Endodermal cell (in vitro differentiated cells): ENCODE data around the gene DISP3. TPM values are rescaled to one million over a fixed set of nuclear protein-coding genes. Genes with fewer than 3 reads are reported as not detected.
"Not testable (repeated sequence)": the region's sequence is repeated elsewhere in the genome, so short reads cannot be mapped to it uniquely, and the experiment has no call there.

Experiments used
- DNase-seq: peaks from one replicate; pipeline ENCODE4 v3.0.0-alpha.2; 2017
- H3K27ac ChIP-seq: 2 replicates; pipeline ENCODE4 v1.5.1; 2013; ENCODE audit warnings: mild to moderate bottlenecking, low read depth, low read length, moderate library complexity
- H3K27me3 ChIP-seq: 2 replicates; pipeline ENCODE4 v1.6.1; 2013; ENCODE audit warnings: mild to moderate bottlenecking, low read length, moderate library complexity; ENCODE audit not compliant: insufficient read depth, control insufficient read depth, poor library complexity, severe bottlenecking
- H3K36me3 ChIP-seq: 2 replicates; pipeline ENCODE4 v1.7.0; 2013; ENCODE audit warnings: mild to moderate bottlenecking, low read length, moderate library complexity; ENCODE audit not compliant: control insufficient read depth, insufficient read depth
- H3K4me1 ChIP-seq: one replicate; pipeline ENCODE4 v1.7.0; 2013; ENCODE audit warnings: low read length; ENCODE audit not compliant: control insufficient read depth, insufficient read depth
- H3K4me3 ChIP-seq: 2 replicates; pipeline ENCODE4 v1.5.1; 2013; ENCODE audit warnings: mild to moderate bottlenecking, low read length, moderate library complexity
- H3K9ac ChIP-seq: 2 replicates; pipeline ENCODE4 v1.6.1; 2013; ENCODE audit warnings: mild to moderate bottlenecking, low read length, moderate library complexity; ENCODE audit not compliant: poor library complexity, severe bottlenecking; ENCODE audit errors: extremely low read depth
- H3K9me3 ChIP-seq: 2 replicates; pipeline ENCODE4 v1.6.1; 2013; ENCODE audit warnings: mild to moderate bottlenecking, low read length, moderate library complexity; ENCODE audit not compliant: control insufficient read depth
- H3K27ac Mint-ChIP-seq: 2 replicates; pipeline ENCODE4 v1.8.0; 2020; ENCODE audit warnings: mixed read lengths
- H3K27me3 Mint-ChIP-seq: 2 replicates; pipeline ENCODE4 v1.8.0; 2021; ENCODE audit warnings: mild to moderate bottlenecking, mixed read lengths; ENCODE audit not compliant: insufficient read depth
- H3K36me3 Mint-ChIP-seq: 2 replicates; pipeline ENCODE4 v1.8.0; 2020; ENCODE audit warnings: low read depth, mixed read lengths
- H3K4me1 Mint-ChIP-seq: 2 replicates; pipeline ENCODE4 v1.8.0; 2020; ENCODE audit warnings: mixed read lengths
- H3K4me3 Mint-ChIP-seq: 2 replicates; pipeline ENCODE4 v1.8.0; 2020; ENCODE audit warnings: mild to moderate bottlenecking, moderate library complexity, mixed read lengths
- H3K9me3 Mint-ChIP-seq: 2 replicates; pipeline ENCODE4 v1.8.0; 2020; ENCODE audit warnings: mild to moderate bottlenecking, mixed read lengths
- WGBS, 2 experiments: methylation state at CpG; one replicate each; pipeline versions ENCODE4 v1.1.5 to v1.1.7; 2013; ENCODE audit warnings: missing lambda C conversion rate in 2 of 2, mixed read lengths in 1 of 2; ENCODE audit not compliant: insufficient coverage in 1 of 2, insufficient read length in 1 of 2; 5-methylcytosine and 5-hydroxymethylcytosine counted together
- total RNA-seq, 2 donors: library from RNA; stranded (reverse); fragmentation: NEBNext Ultra II Directional in 1 of 2; extraction: Animal tissue kit (Norgen Biotek cat#: 25700) in 1 of 2; gene quantifications; 2 replicates in 1 of 2; 3 replicates in 1 of 2; pipeline ENCODE4 v1.2.1, GENCODE V29; 2021
- TF ChIP-seq, protein P1 (sequence below): fragments of 200-600 bp; sonication (generic); conservative IDR thresholded peaks from 2 replicates; pipeline ENCODE4 v1.5.0; 2021; ENCODE audit warnings: antibody characterized with exemption, mild to moderate bottlenecking

DISP3 gene
- total RNA-seq, 2 donors from 2014 or later: 9.6 to 11.6 TPM

GRCh38 chr1:11576109-11576875 is 97.3 kb downstream of the DISP3 start:
- DNase-seq: no peak
- Mint-ChIP-seq H3K4me3 (no peak overlapping the region), H3K27ac (peak overlapping the region; percentile 69), H3K4me1 (peaks cover 16% of the 10 kb centered on the region), H3K9me3 (no peaks in the 10 kb centered on the region), H3K27me3 (no peaks in the 10 kb centered on the region), H3K36me3 (no peaks in the 10 kb centered on the region)
- H3K9me3 ChIP-seq: no peaks in the 10 kb centered on the region
- no peak overlapping the region for H3K9ac ChIP-seq
- H3K4me3 ChIP-seq: no peak overlapping the region
- no peaks in the 10 kb centered on the region for H3K36me3 ChIP-seq
- no peaks in the 10 kb centered on the region for H3K27me3 ChIP-seq
- no peaks in the 10 kb centered on the region for H3K4me1 ChIP-seq
- TF ChIP-seq, protein P1, sequence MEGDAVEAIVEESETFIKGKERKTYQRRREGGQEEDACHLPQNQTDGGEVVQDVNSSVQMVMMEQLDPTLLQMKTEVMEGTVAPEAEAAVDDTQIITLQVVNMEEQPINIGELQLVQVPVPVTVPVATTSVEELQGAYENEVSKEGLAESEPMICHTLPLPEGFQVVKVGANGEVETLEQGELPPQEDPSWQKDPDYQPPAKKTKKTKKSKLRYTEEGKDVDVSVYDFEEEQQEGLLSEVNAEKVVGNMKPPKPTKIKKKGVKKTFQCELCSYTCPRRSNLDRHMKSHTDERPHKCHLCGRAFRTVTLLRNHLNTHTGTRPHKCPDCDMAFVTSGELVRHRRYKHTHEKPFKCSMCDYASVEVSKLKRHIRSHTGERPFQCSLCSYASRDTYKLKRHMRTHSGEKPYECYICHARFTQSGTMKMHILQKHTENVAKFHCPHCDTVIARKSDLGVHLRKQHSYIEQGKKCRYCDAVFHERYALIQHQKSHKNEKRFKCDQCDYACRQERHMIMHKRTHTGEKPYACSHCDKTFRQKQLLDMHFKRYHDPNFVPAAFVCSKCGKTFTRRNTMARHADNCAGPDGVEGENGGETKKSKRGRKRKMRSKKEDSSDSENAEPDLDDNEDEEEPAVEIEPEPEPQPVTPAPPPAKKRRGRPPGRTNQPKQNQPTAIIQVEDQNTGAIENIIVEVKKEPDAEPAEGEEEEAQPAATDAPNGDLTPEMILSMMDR: no peak
- no peak overlapping the region for H3K27ac ChIP-seq
- 91 to 96% methylated on average over 9 to 18 of the region's 18 CpGs for WGBS, 2 experiments

DNA sequence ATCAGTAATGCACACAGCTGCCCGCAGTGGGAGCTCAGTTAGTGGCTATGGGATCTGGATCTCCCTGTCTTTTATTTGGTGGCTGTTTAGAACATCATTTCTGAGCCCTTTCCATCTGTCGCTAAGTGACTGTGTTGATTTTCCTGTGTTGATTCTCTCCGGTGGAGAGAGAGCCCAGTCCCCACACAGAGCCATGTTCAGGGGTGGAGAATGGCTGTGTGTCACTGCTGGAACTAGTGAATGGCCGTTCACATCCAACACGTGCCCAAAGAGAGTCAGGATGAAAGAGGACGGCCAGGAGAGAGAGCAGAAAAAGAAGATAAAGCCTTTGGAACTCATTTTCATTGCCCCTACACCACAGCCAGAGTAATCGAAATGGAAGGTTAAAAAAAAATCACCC is 99.0 kb downstream of the DISP3 start:
- no peaks in the 10 kb centered on the region for H3K4me1 ChIP-seq
- DNase-seq: no peak
- peaks cover 4% of the 10 kb centered on the region for H3K27me3 Mint-ChIP-seq
- no peak overlapping the region for H3K27ac ChIP-seq
- H3K9ac ChIP-seq: no peak overlapping the region
- 83 to 88% methylated on average over 6 to 7 of the region's 7 CpGs for WGBS, 2 experiments
- no peaks in the 10 kb centered on the region for H3K36me3 Mint-ChIP-seq
- peaks cover 9% of the 10 kb centered on the region for H3K4me1 Mint-ChIP-seq
- H3K27ac Mint-ChIP-seq: no peak overlapping the region
- no peaks in the 10 kb centered on the region for H3K9me3 Mint-ChIP-seq
- H3K4me3 ChIP-seq: no peak overlapping the region
- H3K9me3 ChIP-seq: no peaks in the 10 kb centered on the region
- TF ChIP-seq, protein P1: no peak
- no peaks in the 10 kb centered on the region for H3K27me3 ChIP-seq
- H3K4me3 Mint-ChIP-seq: no peak overlapping the region
- H3K36me3 ChIP-seq: no peaks in the 10 kb centered on the region

- peak overlapping the region; percentile 1 for H3K4me3 Mint-ChIP-seq
- no peaks in the 10 kb centered on the region for H3K36me3 ChIP-seq
- no peaks in the 10 kb centered on the region for H3K4me1 ChIP-seq
- peaks cover 4% of the 10 kb centered on the region for H3K27me3 Mint-ChIP-seq
- TF ChIP-seq, protein P1: no peak
- 84 to 86% methylated on average over 4 to 8 of the region's 8 CpGs for WGBS, 2 experiments
- H3K36me3 Mint-ChIP-seq: no peaks in the 10 kb centered on the region
- no peak overlapping the region for H3K4me3 ChIP-seq
- H3K27ac ChIP-seq: no peak overlapping the region
- DNase-seq: no peak
- H3K27ac Mint-ChIP-seq: no peak overlapping the region
- no peak overlapping the region for H3K9ac ChIP-seq
- H3K9me3 ChIP-seq: no peaks in the 10 kb centered on the region
- no peaks in the 10 kb centered on the region for H3K27me3 ChIP-seq
- peaks cover 9% of the 10 kb centered on the region for H3K4me1 Mint-ChIP-seq
- H3K9me3 Mint-ChIP-seq: no peaks in the 10 kb centered on the region
Measured at GRCh38 chr1:11579506-11579905, 100.6 kb downstream of the DISP3 start.

GRCh38 chr1:11580049-11580448 is 101.1 kb downstream of the DISP3 start:
- H3K4me3 ChIP-seq, H3K27ac ChIP-seq, H3K36me3 Mint-ChIP-seq, H3K27me3 Mint-ChIP-seq, H3K9me3 Mint-ChIP-seq, H3K4me1 ChIP-seq, H3K9me3 ChIP-seq, H3K36me3 ChIP-seq, H3K27ac Mint-ChIP-seq, H3K27me3 ChIP-seq, H3K4me1 Mint-ChIP-seq, H3K9ac ChIP-seq, DNase-seq: not testable (repeated sequence)
- peak overlapping the region; percentile 1 for H3K4me3 Mint-ChIP-seq
- WGBS, 2 experiments: 73 to 89% methylated on average over 7 to 10 of the region's 10 CpGs
